Lower lobe of right lung (tissue), 2 donors: Measurements from ENCODE around the gene NPTX1. TPM values are rescaled to one million over a fixed set of nuclear protein-coding genes. Genes with fewer than 3 reads are reported as not detected.
A peak's percentile ranks its signal among the peaks of the same experiment; 100 is the strongest.

Experiments used
- ATAC-seq, 2 donors: fragments of 200-7000 bp; cut with Tn5 transposase; one replicate each; pipeline ENCODE4 v1.9.1; 2020 to 2022; ENCODE audit warnings: mild to moderate bottlenecking in 2 of 2, moderate library complexity in 2 of 2
- DNase-seq: peaks from one replicate; pipeline ENCODE4 v3.0.0-alpha.2; 2020
- H3K27ac ChIP-seq: fragments of 200-600 bp; one replicate; pipeline ENCODE4 v1.8.0; 2022
- H3K27me3 ChIP-seq: fragments of 200-600 bp; one replicate; pipeline ENCODE4 v1.8.0; 2022; ENCODE audit warnings: low read depth
- H3K36me3 ChIP-seq: fragments of 200-600 bp; one replicate; pipeline ENCODE4 v1.8.0; 2022; ENCODE audit warnings: mild to moderate bottlenecking
- H3K4me1 ChIP-seq: fragments of 200-600 bp; one replicate; pipeline ENCODE4 v1.8.0; 2022
- H3K4me3 ChIP-seq: fragments of 200-600 bp; one replicate; pipeline ENCODE4 v1.8.0; 2022; ENCODE audit warnings: mild to moderate bottlenecking
- H3K9me3 ChIP-seq: fragments of 200-600 bp; one replicate; pipeline ENCODE4 v1.8.0; 2022
- intact Hi-C: fragments of 100-400 bp; cut with DNase I; formaldehyde crosslinking; loops from one replicate; pipeline ENCODE4 v1.11.0; 2022
- total RNA-seq: library from RNA; stranded (reverse); fragmentation: NEBNext Ultra II Directional; extraction: Animal tissue kit (Norgen Biotek cat#: 25700); gene quantifications from one replicate; pipeline ENCODE4 v1.2.1, GENCODE V29; 2021
- TF ChIP-seq, protein P1 (sequence below): fragments of 200-600 bp; IDR thresholded peaks from one replicate; pipeline ENCODE4 v1.8.0; 2022; ENCODE audit warnings: antibody characterized with exemption, mild to moderate bottlenecking
- donor health status: DM: no; HTN: yes; CAD: no; lungs with severe emphysema.

The NPTX1 gene
- total RNA-seq, 1 donor from 2014 or later = 2.1 TPM

DNA sequence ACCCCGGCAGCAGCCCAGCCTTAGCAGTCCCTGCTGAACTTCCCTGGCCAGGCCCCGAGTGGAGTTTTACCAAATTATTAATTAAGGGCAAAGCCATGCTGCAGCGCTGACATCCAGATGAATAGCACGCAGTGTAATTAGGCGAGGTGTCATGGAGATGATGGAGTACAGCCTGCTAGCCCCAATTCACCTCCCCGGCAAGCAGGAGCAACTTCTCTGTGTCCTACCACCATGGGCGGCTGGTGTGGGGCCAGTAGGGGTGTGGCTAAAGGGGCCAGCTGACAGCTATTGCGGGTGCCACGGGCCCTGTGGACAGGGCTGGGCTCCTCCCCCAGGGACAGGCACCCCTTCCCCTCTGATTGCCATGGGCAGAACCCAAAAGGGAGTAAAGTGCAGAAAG lies 36.9 kb downstream of the NPTX1 start:
- no peak overlapping the region for H3K27ac ChIP-seq
- ATAC-seq (no peak), DNase-seq (no peak)
- TF ChIP-seq, protein P1, sequence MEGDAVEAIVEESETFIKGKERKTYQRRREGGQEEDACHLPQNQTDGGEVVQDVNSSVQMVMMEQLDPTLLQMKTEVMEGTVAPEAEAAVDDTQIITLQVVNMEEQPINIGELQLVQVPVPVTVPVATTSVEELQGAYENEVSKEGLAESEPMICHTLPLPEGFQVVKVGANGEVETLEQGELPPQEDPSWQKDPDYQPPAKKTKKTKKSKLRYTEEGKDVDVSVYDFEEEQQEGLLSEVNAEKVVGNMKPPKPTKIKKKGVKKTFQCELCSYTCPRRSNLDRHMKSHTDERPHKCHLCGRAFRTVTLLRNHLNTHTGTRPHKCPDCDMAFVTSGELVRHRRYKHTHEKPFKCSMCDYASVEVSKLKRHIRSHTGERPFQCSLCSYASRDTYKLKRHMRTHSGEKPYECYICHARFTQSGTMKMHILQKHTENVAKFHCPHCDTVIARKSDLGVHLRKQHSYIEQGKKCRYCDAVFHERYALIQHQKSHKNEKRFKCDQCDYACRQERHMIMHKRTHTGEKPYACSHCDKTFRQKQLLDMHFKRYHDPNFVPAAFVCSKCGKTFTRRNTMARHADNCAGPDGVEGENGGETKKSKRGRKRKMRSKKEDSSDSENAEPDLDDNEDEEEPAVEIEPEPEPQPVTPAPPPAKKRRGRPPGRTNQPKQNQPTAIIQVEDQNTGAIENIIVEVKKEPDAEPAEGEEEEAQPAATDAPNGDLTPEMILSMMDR = no peak
- no peaks in the 10 kb centered on the region for H3K4me1 ChIP-seq
- H3K27me3 ChIP-seq = no peaks in the 10 kb centered on the region
- intact Hi-C loops = no loop called here
- no peak overlapping the region for H3K4me3 ChIP-seq
- H3K9me3 ChIP-seq = no peaks in the 10 kb centered on the region
- no peaks in the 10 kb centered on the region for H3K36me3 ChIP-seq

DNA sequence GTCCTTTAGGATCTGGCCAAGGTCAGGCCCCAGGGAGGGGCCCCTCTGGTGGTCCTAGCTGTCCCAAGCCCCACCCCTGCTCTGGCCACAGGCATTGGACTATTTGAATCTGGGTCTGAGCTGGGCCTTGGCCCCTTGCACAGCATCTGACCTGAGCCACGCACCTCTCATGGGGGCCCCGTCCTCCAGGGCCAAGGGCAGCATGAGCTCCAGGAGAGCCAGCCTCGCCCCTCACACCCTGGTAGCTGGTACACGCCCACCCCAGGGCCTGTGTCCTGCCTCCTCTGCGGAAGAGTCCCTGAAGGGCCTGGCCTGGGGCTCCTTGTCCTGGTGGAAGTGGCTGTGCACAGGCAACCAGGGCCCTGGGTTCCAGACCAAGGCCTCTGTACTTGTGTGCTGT lies 37.6 kb downstream of the NPTX1 start:
- intact Hi-C loops = no loop called here
- ATAC-seq (no peak), DNase-seq (no peak)

DNA sequence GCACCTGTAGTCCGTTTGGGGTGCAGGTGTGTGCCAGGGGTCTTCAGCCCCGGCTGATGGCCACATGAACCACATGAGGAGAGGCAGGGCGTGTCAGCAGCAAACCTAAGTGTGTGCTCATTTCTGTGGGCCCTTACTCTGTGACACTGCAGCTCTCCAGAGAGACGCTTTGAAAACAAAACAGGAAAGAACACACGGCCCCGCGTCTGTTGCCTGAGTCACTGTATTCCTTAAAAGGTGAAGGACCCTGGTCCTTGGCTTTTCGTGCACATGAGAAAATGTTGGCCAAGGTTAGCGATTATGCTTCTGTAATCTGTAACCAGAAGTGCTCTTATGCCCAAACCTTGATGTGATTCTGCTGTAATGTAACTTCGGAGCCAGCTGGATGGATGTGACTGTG lies 38.9 kb downstream of the NPTX1 start:
- Histone ChIP-seq H3K4me3 (no peak overlapping the region), H3K27ac (no peak overlapping the region), H3K4me1 (no peaks in the 10 kb centered on the region), H3K36me3 (no peaks in the 10 kb centered on the region), H3K9me3 (no peaks in the 10 kb centered on the region), H3K27me3 (no peaks in the 10 kb centered on the region)
- DNase-seq (no peak), ATAC-seq (peak; percentile 69 to 77)
- intact Hi-C loops = no loop called here
- TF ChIP-seq, protein P1 = no peak

More for the DNA sequence above, 37.6 kb downstream of the NPTX1 start:
- no peaks in the 10 kb centered on the region for H3K9me3 ChIP-seq
- H3K4me3 ChIP-seq = no peak overlapping the region
- TF ChIP-seq, protein P1 = no peak
- H3K27ac ChIP-seq = no peak overlapping the region
- H3K4me1 ChIP-seq = no peaks in the 10 kb centered on the region
- no peaks in the 10 kb centered on the region for H3K27me3 ChIP-seq
- H3K36me3 ChIP-seq = no peaks in the 10 kb centered on the region

DNA sequence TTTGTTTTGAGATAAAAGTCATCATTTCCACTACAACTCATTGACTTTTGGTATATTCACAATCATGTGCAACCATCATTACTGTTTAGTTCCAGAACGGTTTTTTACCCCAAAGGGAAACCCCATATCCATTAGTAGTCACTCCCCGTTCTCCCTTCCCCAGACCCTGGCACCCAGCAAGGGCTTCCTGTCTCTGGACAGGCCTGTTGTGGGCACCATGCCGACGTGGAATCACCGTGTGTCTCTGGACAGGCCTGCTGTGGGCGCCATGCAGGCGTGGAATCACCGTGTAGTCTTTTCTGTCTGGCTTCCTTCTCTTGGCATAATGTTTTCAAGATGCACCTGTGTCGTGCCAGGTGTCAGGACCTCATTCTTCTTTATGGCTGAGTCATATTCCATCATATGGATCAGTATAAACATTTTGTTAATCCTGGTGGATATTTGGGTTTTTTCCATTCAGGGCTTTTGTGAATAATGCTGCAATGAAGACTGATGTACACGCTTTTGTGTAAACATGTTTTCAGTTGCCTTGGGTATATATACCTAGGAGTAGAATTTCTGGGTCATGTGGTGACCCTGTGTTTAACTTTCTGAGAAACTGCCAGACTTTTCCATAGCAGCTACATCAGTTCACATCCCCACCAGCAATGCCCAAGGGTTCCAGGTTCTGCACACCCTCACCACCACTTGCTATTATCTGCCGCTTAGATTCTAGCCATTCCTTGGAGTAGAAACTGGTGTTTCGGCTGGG lies 42.3 kb downstream of the NPTX1 start:
- no peaks in the 10 kb centered on the region for H3K9me3 ChIP-seq
- no peaks in the 10 kb centered on the region for H3K27me3 ChIP-seq
- TF ChIP-seq, protein P1 = no peak
- ATAC-seq (no peak), DNase-seq (no peak)
- H3K36me3 ChIP-seq = peaks cover 7% of the 10 kb centered on the region
- H3K4me1 ChIP-seq = no peaks in the 10 kb centered on the region
- intact Hi-C loops = no loop called here
- no peak overlapping the region for H3K4me3 ChIP-seq
- H3K27ac ChIP-seq = no peak overlapping the region

DNA sequence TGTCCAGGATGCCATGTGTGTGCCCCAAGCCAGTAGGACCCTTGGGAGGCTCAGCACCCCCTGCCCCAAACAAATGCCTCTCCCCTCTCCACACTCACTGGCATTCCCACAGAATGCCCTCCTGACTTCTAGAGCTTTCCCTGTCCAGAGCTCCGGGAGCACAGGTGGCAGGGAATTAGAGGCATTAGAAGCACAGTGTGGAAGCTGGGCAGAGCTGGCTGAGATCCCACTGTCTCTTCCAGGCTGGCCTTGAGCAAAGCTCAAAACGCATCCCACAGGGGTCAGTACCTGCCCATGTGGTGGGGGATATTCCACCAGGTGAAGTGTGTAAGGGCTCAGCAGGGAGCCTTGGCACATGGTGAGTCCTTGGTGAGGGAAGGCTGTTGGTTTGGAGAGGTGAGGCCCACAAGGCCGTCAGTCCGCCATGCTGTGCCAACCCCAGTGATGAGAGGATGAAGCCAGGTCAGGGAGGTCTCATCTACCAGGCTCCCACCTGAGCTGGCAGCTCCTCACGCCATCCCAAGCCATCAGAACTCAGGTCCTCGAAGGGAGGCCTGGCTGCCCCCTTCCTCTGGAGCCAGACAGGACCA lies 43.4 kb downstream of the NPTX1 start:
- Histone ChIP-seq H3K27ac (no peak overlapping the region), H3K27me3 (no peaks in the 10 kb centered on the region), H3K4me1 (no peaks in the 10 kb centered on the region), H3K4me3 (no peak overlapping the region), H3K36me3 (peaks cover 18% of the 10 kb centered on the region), H3K9me3 (no peaks in the 10 kb centered on the region)
- intact Hi-C loops = no loop called here
- TF ChIP-seq, protein P1 = no peak
- peak; percentile 21 for DNase-seq
- ATAC-seq = no peak
